ENCODE results near the gene ATP11A.

The ATP11A gene

DNA sequence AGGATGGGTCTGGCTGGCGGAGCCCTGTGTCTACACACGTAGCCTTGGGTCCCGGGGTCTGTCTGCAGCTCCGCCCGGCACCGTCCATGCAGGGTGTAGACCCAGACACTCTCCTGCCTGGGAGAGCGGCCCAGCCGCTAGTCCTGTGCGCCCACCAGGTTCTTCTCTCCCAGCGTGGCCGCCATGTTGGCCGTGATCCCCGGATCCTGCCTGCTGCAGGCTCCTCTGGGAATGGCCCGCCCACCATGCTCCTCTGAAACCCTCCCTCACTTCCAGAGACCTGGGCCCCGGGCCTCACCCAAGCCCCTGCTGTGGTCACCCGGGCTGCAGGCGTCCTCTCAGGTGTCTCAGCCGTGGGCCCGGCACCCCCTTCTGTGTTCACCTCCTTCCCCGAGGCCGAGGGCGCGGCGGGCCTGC, 221.5 kb downstream of the ATP11A start:
- DNase-seq, result no peak

DNA sequence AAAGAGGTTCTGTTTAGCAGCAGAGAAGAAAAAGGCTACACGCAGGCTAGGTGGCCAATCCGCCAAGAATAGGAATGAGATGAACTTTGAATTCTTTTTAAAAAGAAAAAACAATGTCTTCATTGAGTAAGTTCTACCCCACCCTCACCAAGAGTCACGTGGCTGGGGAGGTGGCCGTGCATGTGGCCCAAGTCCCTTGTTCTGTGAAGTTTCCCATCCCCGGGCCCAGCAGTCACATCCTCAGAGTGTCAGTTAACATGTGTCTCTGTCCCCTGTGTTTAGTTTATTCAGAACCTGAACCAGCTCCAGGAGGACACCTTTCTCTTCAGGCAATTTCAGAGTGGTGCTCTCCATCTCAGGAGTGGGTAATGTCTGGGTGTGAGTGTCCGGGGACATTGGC, 222.0 kb downstream of the ATP11A start:
- no peak for DNase-seq

DNA sequence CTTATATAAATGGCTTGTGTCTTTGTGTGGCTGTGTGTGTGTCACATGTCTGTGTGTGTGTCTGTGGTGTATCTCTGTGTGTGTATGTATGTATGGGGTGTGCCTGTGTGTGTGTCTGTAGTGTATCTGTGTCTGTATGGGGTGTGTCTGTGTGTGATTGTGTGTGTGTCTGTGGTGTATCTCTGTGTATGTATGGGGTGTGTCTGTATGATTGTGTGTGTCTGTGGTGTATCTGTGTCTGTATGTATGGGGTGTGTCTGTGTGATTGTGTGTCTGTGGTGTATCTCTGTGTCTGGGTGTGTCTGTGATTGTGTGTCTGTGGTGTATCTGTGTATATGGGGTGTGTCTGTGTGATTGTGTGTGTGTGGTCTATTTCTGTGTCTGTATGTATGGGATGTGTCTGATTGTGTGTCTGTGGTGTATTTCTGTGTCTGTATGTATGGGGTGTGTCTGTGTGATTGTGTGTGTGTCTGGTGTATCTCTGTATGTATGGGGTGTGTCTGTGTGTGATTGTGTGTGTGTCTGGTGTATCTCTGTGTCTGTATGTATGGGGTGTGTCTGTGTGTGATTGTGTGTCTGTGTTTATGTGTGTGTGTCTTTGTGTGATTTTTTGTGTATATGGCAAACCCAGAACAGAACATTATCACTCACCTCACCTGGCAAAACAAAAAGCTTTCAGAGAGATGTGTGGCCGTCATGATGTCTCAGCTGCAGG, 223.0 kb downstream of the ATP11A start:
- DNase-seq, result no peak

DNA sequence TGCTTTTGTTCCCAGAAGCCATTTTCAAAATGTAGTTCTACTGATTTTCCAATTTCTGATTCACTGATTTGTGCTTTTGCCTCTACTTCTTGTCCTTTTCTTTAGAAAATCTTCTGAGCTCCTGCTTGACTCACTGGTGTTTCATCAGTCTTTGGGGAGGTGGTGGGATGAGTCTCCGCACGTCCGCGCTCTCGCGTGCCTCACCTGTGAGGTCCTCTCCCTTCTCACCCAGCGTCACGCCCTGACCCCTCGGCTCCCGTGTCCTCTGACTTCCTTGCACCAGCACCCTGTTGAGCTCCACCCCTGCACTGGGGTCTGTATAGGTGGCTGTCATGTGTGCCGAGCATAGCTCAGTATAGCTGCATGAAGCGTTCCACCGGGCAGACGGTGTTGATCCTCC, 226.5 kb downstream of the ATP11A start:
- DNase-seq, result no peak

DNA sequence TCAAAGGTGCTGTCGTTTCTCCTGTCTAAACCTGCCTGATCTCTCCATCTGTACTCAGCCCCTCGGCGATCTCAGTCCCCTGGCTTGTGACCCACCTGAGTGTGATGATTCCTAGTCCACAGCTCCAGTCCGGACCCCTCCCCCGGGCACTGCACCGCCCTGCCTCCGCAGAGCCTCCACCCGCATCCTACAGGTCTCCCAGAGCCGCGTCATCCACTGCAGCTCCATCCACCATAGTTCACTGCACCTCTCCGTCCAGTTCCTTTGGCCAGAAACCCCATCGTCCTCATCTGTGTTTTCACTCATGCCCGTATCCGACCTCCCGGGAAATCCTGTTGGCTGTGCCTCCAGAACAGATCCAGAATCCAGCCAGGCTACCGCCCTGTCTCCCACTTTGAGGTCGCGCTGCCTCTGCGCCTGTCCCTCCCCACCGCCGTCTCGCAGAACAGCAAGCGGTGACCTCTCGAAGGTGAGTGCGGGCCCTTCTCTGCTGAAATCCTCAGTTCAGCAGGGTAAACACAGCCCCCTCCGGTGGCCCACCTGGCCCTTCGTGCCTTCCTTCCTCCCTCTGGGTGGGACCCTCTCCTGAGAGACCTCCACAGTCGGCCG, 227.3 kb downstream of the ATP11A start:
- no peak for DNase-seq

DNA sequence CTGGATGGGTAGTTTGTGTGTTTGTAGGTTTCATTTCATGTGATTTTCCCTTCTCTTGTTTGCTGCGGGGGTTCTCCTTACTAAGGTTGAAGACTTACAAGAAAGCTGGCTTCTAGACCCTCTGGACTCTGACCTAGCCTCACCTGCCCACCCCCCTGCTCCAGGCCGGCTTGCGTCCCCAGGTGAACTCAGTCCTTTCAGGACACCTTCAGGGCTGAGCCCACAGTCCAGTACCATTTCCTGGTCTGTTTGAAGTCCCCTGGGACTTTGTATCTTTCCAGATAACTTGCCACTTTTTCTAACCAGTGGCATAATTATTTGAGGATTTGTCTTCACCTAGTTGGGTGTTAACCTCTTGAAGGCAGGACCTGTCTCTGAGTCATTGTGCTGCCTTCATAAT, 227.9 kb downstream of the ATP11A start:
- no peak for DNase-seq

DNA sequence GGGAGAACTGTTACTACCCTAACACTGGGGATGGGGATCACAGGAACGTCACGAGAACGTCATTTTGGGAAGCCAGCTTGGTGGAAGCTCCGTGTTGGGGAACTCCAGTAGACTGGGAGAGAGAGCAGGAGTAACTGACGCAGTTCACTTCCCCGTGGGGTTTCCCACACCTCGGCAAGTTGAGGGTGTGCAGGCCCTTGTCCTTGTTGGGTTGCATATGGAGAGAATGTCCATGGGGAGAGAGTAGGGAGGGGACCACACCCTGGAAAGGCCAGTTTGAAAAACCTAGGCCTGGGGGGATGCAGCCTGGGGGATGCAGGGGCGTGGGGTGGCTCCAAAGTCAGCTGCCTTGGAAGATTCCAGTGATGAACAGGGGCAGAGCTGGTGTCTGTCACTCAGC, 228.4 kb downstream of the ATP11A start:
- no peak for DNase-seq

DNA sequence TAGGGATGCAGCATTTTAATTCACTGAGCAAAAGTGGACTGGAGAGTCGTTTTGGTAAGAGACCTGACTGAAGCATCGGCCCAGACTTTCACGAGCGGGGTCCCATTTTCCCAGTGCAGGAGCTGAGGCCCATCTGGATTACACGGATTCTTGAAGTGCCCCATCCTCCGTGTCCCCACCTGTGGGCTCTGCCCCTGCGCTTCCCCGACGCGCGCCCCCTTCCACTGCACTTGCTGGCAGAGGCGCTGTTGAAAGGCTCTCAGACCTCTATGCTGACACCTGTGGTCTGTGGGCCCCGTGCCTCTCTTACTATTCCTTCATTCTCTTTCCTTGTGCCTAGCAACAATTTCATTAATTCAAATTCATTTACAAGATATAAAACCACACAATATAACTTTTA, 228.9 kb downstream of the ATP11A start:
- no peak for DNase-seq

DNA sequence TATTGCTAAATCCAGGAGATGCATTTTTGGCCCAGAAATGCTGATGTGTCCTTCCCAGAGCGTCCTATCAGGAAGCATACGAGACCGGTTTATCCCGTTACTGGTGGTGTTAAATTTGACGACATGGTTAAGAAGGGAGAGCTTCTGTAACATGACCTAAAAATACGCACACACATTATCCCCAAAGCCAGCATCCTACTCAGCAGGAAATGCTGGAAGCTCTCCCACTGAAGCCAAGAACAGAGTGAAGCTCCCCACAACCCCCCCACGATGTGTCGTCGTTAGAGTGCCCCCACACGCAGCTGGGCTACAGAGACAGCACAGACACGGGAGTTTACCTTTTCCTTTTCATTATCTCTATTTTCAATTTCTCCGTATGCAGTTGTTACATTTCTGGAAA, 234.1 kb downstream of the ATP11A start:
- DNase-seq, result no peak

DNA sequence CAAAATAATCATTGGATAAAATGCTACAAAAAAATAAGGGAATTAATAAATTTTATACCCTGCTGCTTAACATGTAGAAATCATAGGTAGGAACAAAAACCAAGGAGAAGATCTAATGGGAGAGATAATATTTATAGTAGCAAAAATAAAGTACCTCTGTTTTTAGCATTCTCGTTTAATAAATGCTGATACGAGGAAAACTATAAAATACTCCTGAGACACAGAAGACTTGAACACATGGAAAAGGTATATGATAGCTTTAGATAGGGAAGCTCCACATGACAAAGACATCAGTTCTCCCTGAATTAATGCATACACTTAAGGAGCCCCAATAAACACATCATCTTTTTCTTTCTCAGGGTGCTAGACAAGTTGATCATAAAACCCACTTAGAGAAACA, 234.5 kb downstream of the ATP11A start:
- no peak for DNase-seq

DNA sequence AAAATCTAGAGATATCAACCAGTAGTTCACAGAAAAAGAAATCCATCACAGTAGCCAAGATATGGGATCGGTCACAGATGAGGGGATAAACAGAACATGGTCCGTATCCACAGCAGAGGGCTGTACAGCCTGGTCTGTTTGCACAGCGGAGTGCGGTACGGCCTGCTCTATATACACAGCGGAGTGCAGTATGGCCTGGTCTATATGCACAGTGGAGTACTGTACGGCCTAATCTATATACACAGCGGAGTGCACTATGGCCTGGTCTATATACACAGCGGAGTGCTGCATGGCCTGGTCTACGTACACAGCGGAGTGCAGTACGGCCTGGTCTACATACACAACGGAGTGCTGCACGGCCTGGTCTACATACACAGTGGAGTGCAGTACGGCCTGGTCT, 236.2 kb downstream of the ATP11A start:
- DNase-seq, result no peak

DNA sequence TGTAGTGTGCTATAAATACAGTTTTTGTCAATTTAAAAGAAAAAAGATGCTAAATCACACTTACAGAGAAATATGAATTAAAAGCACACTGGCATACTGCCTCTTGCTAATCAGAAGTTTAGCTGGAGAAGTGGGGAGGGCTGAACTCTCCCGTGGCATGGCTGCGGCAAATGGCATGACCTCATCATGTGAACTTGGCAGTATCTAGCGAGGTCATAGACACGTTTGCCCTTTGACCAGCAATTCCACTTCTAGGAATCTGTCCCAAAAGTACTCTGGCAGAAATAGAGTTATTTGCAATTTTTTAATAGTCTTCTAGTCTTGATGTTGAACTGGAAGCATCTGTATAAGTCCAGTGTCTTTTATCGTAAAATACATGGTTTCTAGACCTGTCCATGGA, 237.2 kb downstream of the ATP11A start:
- no peak for DNase-seq

DNA sequence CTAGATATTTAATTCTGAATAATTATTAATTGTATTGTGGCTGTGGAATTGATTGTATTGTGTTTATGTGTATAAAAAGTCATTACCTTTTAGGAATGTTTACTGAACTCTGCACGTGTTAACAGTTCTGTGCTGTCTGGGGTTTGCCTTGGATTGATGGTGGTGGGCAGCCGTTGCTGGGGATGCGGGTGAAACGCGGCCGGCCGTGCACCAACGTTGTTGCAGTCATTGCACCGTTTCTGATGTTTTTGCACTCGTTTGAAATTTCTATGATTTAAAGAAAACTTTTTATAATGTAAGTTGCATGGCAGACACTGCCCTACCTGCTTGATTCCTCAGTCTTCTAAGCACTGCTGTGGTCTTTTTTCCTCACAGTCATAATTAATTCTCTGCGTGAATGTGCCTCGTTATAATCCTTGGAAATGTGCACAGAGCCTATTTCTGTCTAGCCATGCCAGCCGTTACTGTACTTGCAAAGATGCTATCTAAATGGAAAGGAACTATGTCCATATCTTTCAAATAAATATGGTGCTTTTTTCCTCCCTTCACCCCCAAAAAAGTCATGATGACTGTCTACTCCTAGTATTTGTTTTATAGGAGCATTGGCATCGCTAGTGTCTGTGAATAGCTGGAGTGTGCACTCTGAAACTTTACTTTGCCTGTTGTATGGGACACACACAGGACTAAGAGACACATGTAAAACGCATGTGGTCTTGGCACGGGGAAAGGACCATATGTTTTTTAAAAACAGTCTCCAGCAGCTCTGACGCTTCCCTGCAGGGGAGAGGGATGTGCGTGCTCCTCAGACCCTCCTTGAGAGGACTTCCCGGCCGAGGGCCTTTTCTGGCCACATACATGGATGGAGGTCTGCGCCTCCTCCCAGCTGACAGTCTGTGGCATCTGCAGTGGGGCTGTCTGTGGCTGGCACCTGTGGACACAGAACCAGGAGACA, 238.5 kb downstream of the ATP11A start:
- DNase-seq, result no peak

DNA sequence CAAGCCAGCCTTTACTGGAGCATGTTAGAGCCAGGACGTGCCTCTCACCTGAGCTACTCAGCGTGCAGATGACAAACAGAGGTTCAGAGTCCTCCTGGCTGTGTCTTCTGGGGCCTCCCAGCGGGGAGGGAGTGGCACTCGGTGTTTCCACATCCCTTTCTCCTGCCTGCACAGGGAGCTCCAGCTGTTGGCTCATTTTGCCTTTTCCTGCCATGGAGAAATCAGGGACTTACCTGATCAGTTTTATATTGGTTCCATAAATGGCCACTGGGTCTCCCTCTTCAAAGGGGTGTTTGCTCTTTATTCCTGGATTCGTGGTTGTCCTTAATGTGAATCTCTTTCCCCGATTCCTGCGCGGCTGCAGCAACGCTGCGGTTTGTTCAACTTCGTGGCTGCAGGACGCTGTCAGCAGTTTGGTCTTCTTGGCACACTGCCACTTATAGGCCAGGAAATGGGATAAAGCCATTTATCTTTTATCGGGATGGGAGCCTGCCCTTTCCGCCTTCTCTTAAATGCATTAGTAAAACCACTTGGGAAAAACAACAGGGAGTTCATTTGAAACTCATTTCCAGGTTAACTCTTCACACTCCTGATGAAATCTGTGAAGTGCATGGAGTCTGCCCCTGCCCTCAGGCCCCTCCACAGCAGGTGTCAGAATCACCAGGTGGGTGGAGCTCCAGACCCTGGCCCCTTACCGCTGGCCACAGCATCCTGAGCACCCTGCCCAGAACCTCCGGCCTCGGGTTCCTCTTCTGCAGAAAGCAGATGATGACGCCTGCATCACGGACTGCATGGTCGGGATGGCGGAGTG, 239.3 kb downstream of the ATP11A start:
- DNase-seq, result peak; percentile 34

DNA sequence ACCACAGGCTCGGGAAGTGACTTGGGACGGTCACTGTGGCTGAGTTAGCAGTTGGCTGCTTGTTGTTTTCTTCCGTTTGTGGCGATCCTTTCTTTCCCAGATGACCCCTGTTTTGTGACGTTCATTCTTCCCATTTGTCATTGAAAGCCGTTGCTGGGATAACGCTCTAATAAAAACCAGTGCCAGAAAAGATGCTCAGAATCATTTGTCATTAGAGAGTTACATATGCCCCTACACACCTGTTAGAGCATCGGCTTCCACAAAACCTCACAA, 239.9 kb downstream of the ATP11A start:
- no peak for DNase-seq

DNA sequence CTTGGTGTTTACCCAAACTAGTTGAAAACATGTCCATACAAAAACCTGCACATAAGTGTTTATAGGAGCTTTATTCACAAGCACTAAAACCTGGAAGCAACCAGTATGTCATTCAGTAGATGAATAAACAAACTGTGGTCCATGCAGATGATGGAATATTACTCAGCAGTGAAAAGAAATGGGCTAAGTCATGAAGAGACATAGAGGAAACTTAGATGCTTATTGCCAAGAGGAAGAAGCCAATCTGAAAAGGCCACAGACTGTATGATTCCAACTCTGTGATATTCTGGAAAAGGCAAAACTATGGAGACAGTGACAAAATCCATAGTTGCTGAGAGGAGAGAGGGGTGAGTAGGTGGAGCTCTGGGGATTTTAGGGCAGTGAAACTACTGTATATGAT, 240.4 kb downstream of the ATP11A start:
- no peak for DNase-seq

DNA sequence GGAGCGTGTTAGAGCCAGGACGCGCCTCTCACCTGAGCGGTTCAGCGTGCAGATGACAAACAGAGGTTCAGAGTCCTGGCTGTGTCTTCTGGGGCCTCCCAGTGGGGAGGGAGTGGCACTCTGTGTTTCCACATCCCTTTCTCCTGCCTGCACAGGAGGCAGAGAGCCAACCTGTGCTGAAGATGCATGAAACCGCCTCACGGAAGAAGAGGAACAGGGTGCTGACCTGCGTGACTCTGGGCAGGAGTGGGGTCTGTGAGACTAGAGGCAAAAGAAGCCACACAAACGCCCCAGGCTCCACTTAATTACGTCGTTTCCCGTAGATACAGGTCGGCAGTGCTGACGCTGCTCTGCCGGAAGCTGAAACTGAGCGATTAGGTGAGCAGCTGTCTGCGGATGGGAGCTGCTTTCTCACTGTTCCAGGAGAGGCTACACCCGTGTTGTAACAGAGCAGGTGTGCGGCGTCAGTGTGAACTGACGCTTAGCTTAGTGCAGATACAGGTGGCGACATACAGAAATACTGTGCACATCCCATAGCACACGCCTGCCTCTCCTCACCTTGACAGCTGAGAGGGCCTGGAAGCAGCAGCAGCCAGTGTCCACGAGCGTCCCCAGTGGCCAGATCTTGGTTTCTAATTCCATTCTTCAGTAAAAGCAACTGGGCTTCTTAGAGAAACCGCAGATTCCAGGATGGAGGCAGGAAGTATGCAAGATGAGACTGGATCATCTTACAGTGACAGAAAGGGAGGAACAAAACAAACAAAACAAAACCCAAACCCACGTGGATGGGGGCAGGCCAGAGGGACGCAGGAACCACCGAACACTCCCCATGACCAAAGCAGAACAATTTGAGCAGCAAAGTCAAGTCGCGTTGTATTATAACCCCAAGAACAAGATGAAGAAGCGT, 241.4 kb downstream of the ATP11A start:
- DNase-seq, result peak; percentile 75

DNA sequence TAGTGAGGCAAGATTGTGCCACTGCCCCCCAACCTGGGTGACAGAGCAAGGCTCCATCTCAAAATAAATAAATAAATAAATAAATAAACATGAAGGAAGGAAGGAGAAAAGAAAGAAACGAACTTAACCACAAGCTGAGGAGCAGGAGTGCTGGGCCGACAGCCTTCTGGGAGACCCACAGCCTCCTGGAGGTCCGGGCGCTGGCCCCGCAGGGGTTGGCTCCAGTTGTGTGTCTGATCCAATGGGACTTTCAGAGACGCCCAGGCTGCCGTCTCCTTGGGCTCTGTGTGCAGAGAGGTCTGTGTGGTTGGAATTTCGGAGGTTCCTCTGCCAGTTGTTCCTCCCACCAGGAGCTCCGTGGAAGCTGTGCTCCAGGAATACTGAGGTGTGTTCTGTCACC, 243.1 kb downstream of the ATP11A start:
- no peak for DNase-seq

DNA sequence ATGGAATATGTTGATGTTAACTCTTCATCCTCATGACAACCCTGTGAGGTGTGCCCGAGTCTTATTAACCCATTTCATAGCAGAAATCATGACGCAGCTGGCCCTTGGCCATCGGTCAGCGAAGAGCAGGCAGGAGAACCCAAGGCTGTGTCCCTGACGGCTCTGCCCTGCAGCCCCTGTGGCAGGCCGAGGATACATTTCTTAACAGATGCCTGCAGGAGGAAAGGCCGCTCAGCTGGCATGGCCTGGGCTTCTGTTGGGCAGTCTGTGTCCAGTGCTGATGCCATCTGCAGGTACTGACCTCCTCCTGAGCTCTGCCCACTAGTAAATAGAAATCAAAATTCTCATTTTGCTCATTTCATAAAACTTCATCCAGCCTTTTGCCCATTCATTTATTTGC, 243.8 kb downstream of the ATP11A start:
- DNase-seq, result no peak

DNA sequence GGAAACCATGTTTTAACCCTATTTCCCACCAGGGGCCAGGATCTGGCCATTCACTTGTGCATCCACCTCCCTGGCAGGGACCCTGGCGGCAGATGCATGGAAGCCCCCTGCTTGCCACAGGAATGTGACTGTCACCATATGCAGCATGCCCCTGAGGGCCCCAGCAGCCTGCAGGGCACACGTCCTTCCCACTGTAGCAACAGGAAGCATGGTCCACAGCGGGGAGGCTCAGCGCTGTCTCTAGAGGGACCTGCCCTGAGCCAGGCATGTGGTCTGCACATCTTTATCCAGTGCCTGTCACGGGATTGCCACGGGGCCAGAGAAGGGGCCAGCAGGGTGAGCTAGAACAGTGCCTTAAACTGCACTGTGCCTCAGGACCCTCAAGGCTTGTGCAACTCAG, 244.2 kb downstream of the ATP11A start:
- no peak for DNase-seq

Measured in fibroblast of skin of abdomen (primary cell).